BLaER1 (cell line): ENCODE measurements around the gene EGFL6.

Source experiments
- H3K27ac ChIP-seq: shearing (Covaris generic); formaldehyde crosslinking; 2 replicates; pipeline ENCODE4 v1.8.1; 2022
- H3K27me3 ChIP-seq: shearing (Covaris generic); formaldehyde crosslinking; 2 replicates; pipeline ENCODE4 v1.8.1; 2022
- H3K36me3 ChIP-seq: shearing (Covaris generic); formaldehyde crosslinking; 2 replicates; pipeline ENCODE4 v1.8.1; 2022
- H3K4me1 ChIP-seq: shearing (Covaris generic); formaldehyde crosslinking; 2 replicates; pipeline ENCODE4 v1.8.1; 2022
- H3K4me2 ChIP-seq: shearing (Covaris generic); formaldehyde crosslinking; 2 replicates; pipeline ENCODE4 v1.8.1; 2022
- H3K4me3 ChIP-seq: shearing (Covaris generic); formaldehyde crosslinking; 2 replicates; pipeline ENCODE4 v1.8.1; 2022
- H3K9ac ChIP-seq: shearing (Covaris generic); formaldehyde crosslinking; 2 replicates; pipeline ENCODE4 v1.8.1; 2022
- H3K9me3 ChIP-seq: shearing (Covaris generic); formaldehyde crosslinking; 2 replicates; pipeline ENCODE4 v1.8.1; 2022
- H4K20me1 ChIP-seq: shearing (Covaris generic); formaldehyde crosslinking; 2 replicates; pipeline ENCODE4 v1.8.1; 2022
- Cebpa-rat ChIP-seq: shearing (Covaris generic); IDR thresholded peaks from 2 replicates; pipeline ENCODE4 v1.8.1; 2022

EGFL6 gene

DNA sequence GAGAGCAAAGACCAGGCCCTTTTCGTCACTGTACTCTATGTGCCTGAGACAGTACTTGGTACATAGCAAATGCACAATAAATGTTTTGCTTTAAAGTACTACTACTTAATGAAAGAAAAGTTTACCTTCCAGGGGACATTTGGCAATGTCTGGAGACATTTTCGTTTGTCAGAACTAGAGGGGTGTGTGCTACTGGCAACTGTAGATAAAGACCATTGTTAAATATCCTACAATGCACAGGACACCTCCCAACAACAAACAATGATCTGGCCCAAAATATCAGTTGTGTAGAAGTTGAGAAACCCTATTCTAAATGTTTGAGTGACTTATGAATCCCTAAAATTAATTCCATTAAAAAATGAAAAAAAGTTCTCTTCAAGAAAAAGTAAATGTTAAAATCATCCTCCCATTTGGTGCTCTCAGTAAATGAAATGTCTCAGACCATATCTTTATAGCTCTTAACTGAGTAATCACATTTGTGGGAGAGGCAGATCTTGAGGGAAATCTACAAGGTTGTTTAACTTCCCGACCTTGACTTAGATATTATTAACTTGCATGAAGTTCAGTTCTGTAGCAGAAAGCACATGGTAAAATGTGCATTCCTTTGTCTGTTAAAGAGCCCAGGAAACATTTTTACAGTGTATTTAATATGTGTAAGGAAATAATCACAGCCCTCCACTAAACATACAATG, 18.5 kb downstream of the EGFL6 start:
- peaks cover 12% of the 10 kb centered on the region; the same call in 1 of the 2 replicates for H3K9me3 ChIP-seq
- no peak overlapping the region for H3K4me3 ChIP-seq
- peaks cover 98% of the 10 kb centered on the region for H3K27me3 ChIP-seq
- no peak overlapping the region for H3K27ac ChIP-seq
- H3K36me3 ChIP-seq: no peaks in the 10 kb centered on the region
- no peaks in the 10 kb centered on the region for H4K20me1 ChIP-seq
- no peak for TF ChIP-seq Cebpa-rat
- no peaks in the 10 kb centered on the region for H3K4me1 ChIP-seq
- H3K4me2 ChIP-seq: no peak overlapping the region
- H3K9ac ChIP-seq: no peak overlapping the region

DNA sequence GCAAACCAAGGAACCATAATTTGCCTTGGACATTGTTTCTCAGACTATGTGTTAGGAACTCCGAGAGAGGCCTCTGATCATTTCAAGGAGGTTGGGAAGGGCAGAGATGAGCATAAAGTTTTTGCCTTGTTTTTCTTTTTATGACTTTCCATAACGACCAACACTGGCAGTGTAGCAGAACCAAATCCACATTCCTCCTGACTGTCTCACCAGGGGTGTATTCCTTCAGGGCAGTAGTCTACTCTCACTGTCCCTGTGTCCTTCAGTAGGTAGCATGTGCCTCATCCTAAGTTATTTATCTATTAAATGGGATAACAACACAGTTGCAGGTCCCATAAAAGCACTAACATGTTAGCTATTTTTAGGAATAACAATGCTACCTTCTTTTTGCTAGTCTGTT, 20.8 kb downstream of the EGFL6 start:
- Histone ChIP-seq H3K27ac (no peak overlapping the region), H3K27me3 (peaks cover 97% of the 10 kb centered on the region), H3K36me3 (no peaks in the 10 kb centered on the region), H3K9me3 (peaks cover 12% of the 10 kb centered on the region; the same call in 1 of the 2 replicates), H3K4me2 (no peak overlapping the region), H3K9ac (no peak overlapping the region), H3K4me3 (no peak overlapping the region), H3K4me1 (no peaks in the 10 kb centered on the region), H4K20me1 (peaks cover 5% of the 10 kb centered on the region; the same call in 1 of the 2 replicates)
- no peak for TF ChIP-seq Cebpa-rat

DNA sequence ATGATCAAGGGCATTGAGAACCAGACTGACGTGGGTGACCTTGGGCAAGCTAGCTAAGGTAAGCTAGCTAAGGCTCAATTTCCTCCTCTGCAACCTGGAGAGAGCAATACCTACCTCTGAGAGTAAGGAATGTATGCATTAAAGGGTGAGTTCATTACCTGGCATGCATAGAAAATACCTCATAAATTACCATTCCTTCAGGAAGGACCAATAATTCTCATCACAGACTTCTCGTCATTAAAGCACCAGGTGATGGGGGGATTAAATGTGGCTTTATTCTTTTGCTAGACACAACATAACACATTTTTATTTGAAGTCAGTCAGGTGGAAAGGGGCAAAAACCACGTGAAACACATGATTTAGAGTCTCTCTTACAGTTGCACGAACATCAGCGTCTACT, 21.5 kb downstream of the EGFL6 start:
- Histone ChIP-seq H3K9ac (no peak overlapping the region), H3K27me3 (peaks cover 97% of the 10 kb centered on the region)
- TF ChIP-seq Cebpa-rat: no peak

DNA sequence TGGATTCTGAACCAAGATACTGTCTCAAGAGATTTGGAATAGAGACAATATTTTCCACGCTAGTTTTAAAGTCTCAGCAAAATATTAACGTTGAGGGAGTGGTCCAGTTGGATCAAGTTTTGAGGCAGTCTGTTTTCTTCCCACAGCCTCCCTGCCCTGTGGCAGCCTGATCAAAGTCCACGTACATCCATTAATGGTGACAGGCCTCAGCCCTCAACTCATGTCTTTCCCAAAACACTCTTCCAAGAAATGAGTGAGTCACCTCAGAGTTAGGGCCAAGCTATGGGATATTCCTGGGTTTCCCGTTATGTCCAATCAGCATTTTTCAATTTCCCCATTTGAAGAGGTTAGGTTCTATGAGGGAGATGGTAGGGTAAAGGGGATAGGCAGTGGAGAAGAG, 28.5 kb downstream of the EGFL6 start:
- Histone ChIP-seq H3K9me3 (peaks cover 4% of the 10 kb centered on the region; the same call in 1 of the 2 replicates), H3K36me3 (no peaks in the 10 kb centered on the region), H3K27ac (no peak overlapping the region), H3K9ac (no peak overlapping the region), H4K20me1 (peaks cover 8% of the 10 kb centered on the region; the same call in 1 of the 2 replicates), H3K4me2 (no peak overlapping the region), H3K4me1 (no peaks in the 10 kb centered on the region), H3K27me3 (peaks cover 93% of the 10 kb centered on the region), H3K4me3 (no peak overlapping the region)
- TF ChIP-seq Cebpa-rat: no peak

More for the DNA sequence above, 21.5 kb downstream of the EGFL6 start:
- no peak overlapping the region for H3K4me3 ChIP-seq
- H3K27ac ChIP-seq: no peak overlapping the region
- H3K36me3 ChIP-seq: no peaks in the 10 kb centered on the region
- no peak overlapping the region for H3K4me2 ChIP-seq
- peaks cover 5% of the 10 kb centered on the region; the same call in 1 of the 2 replicates for H4K20me1 ChIP-seq
- no peaks in the 10 kb centered on the region for H3K4me1 ChIP-seq
- H3K9me3 ChIP-seq: peaks cover 11% of the 10 kb centered on the region; the same call in 1 of the 2 replicates

DNA sequence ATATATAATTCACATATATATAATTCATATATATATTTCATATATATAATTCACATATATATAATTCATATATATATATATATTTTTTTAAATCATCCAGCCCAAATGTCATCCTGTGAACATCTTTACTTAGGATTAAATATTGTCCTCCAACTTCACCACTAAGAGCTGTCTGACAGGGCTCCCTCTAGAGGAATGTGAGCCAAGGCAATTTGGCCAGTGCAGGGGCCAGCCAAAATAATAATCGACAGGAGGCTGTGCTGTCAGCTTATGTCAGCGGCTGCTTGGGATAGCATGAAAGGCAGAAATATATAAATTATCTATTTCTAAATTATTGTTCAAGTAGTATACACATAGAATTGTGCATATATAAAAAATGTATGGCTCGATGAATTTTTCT, 29.5 kb downstream of the EGFL6 start:
- Histone ChIP-seq H3K4me3 (no peak overlapping the region), H3K36me3 (no peaks in the 10 kb centered on the region), H3K27ac (no peak overlapping the region), H3K4me1 (no peaks in the 10 kb centered on the region), H3K9ac (no peak overlapping the region), H3K27me3 (peaks cover 90% of the 10 kb centered on the region), H4K20me1 (peaks cover 8% of the 10 kb centered on the region; the same call in 1 of the 2 replicates), H3K9me3 (peaks cover 4% of the 10 kb centered on the region; the same call in 1 of the 2 replicates), H3K4me2 (no peak overlapping the region)
- no peak for TF ChIP-seq Cebpa-rat

DNA sequence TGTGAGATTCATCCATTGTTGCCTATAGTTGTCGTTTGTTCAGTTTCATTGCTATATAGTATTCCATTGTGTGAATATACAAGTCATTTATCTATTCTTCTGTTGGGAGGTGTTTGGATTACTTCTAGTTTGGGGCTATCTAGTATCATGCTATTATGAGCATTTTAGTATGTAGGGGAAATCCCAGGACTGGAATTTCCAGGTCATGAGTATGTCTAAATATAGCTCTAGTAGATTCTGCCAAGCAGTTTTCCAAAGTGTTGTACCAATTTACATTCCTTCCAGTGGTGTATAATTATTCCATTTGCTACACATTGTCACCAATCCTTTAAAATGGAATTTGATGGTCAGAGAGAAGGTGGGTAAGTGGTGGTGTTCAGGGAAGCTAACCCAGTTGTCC, 30.1 kb downstream of the EGFL6 start:
- Histone ChIP-seq H3K27me3 (peaks cover 90% of the 10 kb centered on the region), H3K9ac (no peak overlapping the region), H4K20me1 (peaks cover 6% of the 10 kb centered on the region; the same call in 1 of the 2 replicates), H3K27ac (no peak overlapping the region), H3K9me3 (peaks cover 4% of the 10 kb centered on the region; the same call in 1 of the 2 replicates), H3K4me1 (no peaks in the 10 kb centered on the region), H3K36me3 (no peaks in the 10 kb centered on the region), H3K4me2 (no peak overlapping the region), H3K4me3 (no peak overlapping the region)
- TF ChIP-seq Cebpa-rat: no peak

DNA sequence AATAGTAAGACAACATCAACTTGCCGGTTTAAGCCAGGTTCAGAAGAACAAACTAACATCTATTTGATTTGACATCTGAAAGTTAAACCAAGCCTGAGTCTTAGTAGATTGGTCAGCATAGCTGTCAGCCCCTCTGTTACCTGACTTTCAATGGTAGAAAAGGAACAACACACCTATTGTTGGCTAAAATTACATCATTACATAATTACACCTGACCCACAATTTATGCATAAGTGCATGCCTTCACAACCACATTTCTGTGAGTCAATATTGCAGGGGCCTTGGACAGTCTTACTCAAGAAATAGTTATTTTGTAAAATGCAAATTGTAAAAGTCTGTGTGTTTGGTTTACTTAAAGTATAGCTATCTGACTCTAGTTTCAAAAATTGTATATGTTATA, 36.2 kb downstream of the EGFL6 start:
- H4K20me1 ChIP-seq: peaks cover 6% of the 10 kb centered on the region; the same call in 1 of the 2 replicates
- peaks cover 4% of the 10 kb centered on the region; the same call in 1 of the 2 replicates for H3K9me3 ChIP-seq
- H3K4me2 ChIP-seq: no peak overlapping the region
- no peaks in the 10 kb centered on the region for H3K4me1 ChIP-seq
- no peak for TF ChIP-seq Cebpa-rat
- no peak overlapping the region for H3K9ac ChIP-seq
- H3K27ac ChIP-seq: no peak overlapping the region
- peaks cover 93% of the 10 kb centered on the region for H3K27me3 ChIP-seq
- no peak overlapping the region for H3K4me3 ChIP-seq
- H3K36me3 ChIP-seq: no peaks in the 10 kb centered on the region

DNA sequence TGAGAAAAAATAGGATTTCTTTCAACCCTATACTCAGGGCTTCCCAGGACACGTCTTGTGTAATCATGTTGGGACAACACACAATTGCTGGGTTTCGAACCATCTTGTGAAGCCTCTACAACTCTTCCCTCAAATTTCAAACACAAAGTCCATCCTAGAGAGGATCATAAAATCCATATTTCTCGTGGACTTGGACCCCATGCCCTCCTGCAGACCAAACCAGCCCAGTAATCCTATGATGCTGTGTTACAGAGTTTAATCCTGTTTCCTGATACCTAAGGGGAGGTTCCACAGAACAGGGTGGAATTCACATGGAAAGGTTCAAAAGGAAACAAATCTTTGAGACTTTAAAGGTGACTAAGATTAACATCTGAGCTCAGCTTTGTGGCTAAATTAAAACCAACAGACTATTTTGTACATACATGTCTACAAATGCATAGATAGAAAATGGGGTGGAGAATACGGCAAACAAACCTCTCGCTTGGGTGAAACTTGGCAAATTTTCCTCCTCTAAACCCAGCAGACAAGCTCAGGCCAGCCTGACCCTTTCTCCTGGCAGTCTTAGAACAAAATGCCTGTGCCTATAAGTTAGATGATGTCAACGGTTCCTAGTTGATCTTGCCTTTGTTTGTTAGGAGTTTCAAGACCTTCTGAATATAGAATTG, 38.1 kb downstream of the EGFL6 start:
- Histone ChIP-seq H3K27me3 (peaks cover 85% of the 10 kb centered on the region), H3K4me2 (no peak overlapping the region), H3K9ac (no peak overlapping the region), H3K36me3 (no peaks in the 10 kb centered on the region), H3K27ac (no peak overlapping the region), H3K4me1 (no peaks in the 10 kb centered on the region), H4K20me1 (peaks cover 6% of the 10 kb centered on the region; the same call in 1 of the 2 replicates), H3K9me3 (peaks cover 2% of the 10 kb centered on the region; the same call in 1 of the 2 replicates), H3K4me3 (no peak overlapping the region)
- TF ChIP-seq Cebpa-rat: no peak

DNA sequence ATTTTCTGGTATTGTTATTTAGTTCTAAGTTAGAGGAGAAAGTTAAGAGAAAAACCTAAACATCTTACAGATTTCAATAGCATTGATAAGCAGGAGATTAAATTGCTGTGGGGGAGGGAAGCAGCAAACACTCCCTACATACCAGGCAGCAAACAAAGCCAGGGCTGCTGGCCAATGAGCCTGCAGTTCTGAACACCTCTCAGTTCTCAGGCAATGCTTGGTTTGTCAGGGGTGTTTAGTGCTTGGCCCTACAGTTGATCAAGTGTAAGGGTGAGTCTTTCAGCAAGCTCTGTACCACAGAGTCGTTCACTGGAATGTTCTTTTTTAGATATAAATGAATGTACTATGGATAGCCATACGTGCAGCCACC, 38.6 kb downstream of the EGFL6 start:
- H3K4me3 ChIP-seq: no peak overlapping the region
- H4K20me1 ChIP-seq: peaks cover 1% of the 10 kb centered on the region; the same call in 1 of the 2 replicates
- no peaks in the 10 kb centered on the region for H3K36me3 ChIP-seq
- H3K27me3 ChIP-seq: peaks cover 85% of the 10 kb centered on the region
- H3K4me2 ChIP-seq: no peak overlapping the region
- TF ChIP-seq Cebpa-rat: no peak
- no peaks in the 10 kb centered on the region for H3K4me1 ChIP-seq
- no peaks in the 10 kb centered on the region for H3K9me3 ChIP-seq
- no peak overlapping the region for H3K27ac ChIP-seq
- H3K9ac ChIP-seq: no peak overlapping the region

DNA sequence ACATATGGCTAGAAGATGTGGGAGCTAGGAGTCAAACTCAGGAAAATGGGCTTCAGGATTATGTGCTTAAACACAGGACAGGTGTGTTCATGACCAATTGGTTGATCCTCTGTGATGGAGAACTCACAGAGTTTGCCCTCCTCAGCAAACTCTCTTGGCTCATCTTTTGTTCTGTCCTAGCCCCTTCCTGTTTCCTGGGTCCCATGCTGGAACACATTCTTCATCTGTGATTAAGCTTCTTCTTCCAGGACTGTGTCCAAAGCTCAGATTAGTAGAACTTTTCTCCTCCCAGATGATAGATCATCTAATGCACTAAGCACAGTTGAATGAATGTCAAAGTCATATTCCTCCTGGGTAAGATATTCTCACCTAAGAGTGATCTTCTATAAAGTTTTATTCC, 44.8 kb downstream of the EGFL6 start:
- H4K20me1 ChIP-seq: no peaks in the 10 kb centered on the region
- TF ChIP-seq Cebpa-rat: no peak
- H3K27me3 ChIP-seq: peaks cover 81% of the 10 kb centered on the region
- no peak overlapping the region for H3K4me3 ChIP-seq
- H3K4me1 ChIP-seq: peaks cover 7% of the 10 kb centered on the region
- H3K9ac ChIP-seq: no peak overlapping the region
- no peaks in the 10 kb centered on the region for H3K36me3 ChIP-seq
- H3K9me3 ChIP-seq: no peaks in the 10 kb centered on the region
- no peak overlapping the region for H3K4me2 ChIP-seq
- no peak overlapping the region for H3K27ac ChIP-seq
